ENCODE results near the gene ORAI3.

- TF ChIP-seq CTCF (IDR thresholded peaks at IDR 0.05) (no peak), POLR2AphosphoS5 (IDR thresholded peaks at IDR 0.05; ENCODE audit: insufficient read depth in 1 of 2, low read depth in 1 of 2) (no peak)
Observed at GRCh38 chr16:30977502-30977901, 28.6 kb downstream of the ORAI3 start.

All from vagina (tissue), 2 donors.